HFFc6 (cell line): Measurements from ENCODE around the gene CCR5. TPM values are rescaled to one million over a fixed set of nuclear protein-coding genes. Genes with fewer than 3 reads are reported as not detected.

Experiments used
- DNase-seq: peaks from one replicate; pipeline ENCODE4 v3.0.0-alpha.2; 2018
- H3K27ac Mint-ChIP-seq: 2 replicates; pipeline ENCODE4 v1.8.0; 2020; ENCODE audit warnings: mild to moderate bottlenecking, mixed read lengths
- H3K27me3 Mint-ChIP-seq: 2 replicates; pipeline ENCODE4 v1.8.0; 2021; ENCODE audit warnings: mild to moderate bottlenecking, moderate library complexity, mixed read lengths; ENCODE audit not compliant: insufficient read depth
- H3K36me3 Mint-ChIP-seq: 2 replicates; pipeline ENCODE4 v1.8.0; 2021; ENCODE audit warnings: low read depth, mixed read lengths
- H3K4me1 Mint-ChIP-seq: 2 replicates; pipeline ENCODE4 v1.8.0; 2020; ENCODE audit warnings: low read depth, mixed read lengths
- H3K4me3 Mint-ChIP-seq: 2 replicates; pipeline ENCODE4 v1.8.0; 2020; ENCODE audit warnings: mild to moderate bottlenecking, moderate library complexity, mixed read lengths
- H3K9me3 Mint-ChIP-seq: 2 replicates; pipeline ENCODE4 v1.8.0; 2020; ENCODE audit warnings: mild to moderate bottlenecking, mixed read lengths
- CTCF ChIP-seq: fragments of 200-600 bp; sonication (generic); IDR thresholded peaks from 2 replicates; pipeline ENCODE4 v1.5.0; 2021; ENCODE audit warnings: antibody characterized with exemption, mild to moderate bottlenecking
- total RNA-seq, 6 experiments: library from RNA; stranded (reverse); fragmentation: NEBNext Ultra II Directional; extraction: Animal tissue kit (Norgen Biotek cat#: 25700); gene quantifications; 2 replicates in 1 of 6; 3 replicates in 5 of 6; pipeline ENCODE4 v1.2.3, GENCODE V29; 2021

Gene CCR5
- total RNA-seq, 6 experiments from 2014 or later, result not detected

- Mint-ChIP-seq H3K27ac (no peak overlapping the region), H3K36me3 (no peaks in the 10 kb centered on the region), H3K4me1 (peaks cover 6% of the 10 kb centered on the region; the same call in 1 of the 2 replicates), H3K4me3 (no peak overlapping the region), H3K27me3 (peaks cover 24% of the 10 kb centered on the region), H3K9me3 (no peaks in the 10 kb centered on the region)
- DNase-seq, result no peak
- no peak for TF ChIP-seq CTCF
Measured at GRCh38 chr3:46416125-46416810, 45.5 kb downstream of the CCR5 start.

DNA sequence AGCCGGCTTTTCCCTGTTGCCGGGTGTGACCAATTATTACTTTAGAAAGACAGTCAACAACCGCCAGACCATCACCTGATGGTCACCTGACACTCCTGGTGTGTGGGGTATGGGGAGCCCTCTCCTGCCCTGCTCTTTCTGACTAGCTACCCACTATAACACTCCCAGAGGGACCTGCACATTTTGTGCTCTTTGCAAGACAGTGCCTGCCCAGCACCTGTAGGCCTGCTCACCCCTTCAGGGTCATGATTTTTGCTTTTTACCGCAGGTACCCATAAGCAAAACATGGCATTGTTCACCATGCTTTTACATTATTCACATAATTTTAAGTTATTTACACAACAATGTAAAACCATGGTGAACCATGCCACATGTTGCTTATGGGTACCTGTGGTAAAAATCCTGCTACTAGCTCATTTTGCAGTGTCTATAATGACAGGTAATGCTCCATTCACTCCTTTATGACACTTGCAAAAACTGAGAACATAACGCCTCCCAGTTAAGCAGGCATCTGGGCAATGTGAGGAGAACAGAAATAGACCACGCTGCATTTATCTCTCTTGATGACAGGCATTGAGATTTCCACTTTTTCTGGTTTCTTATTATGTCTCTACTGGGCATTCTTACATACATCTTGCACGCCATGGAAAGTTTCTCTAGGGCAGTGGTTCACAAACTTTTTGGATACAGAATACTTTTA, 46.2 kb downstream of the CCR5 start:
- no peak for TF ChIP-seq CTCF
- Mint-ChIP-seq H3K9me3 (no peaks in the 10 kb centered on the region), H3K27ac (no peak overlapping the region), H3K4me3 (no peak overlapping the region), H3K4me1 (peaks cover 6% of the 10 kb centered on the region; the same call in 1 of the 2 replicates), H3K36me3 (no peaks in the 10 kb centered on the region), H3K27me3 (peaks cover 24% of the 10 kb centered on the region)
- no peak for DNase-seq

- DNase-seq, result no peak
- no peak for TF ChIP-seq CTCF
- H3K27me3 Mint-ChIP-seq, result peaks cover 28% of the 10 kb centered on the region
- H3K27ac Mint-ChIP-seq, result no peak overlapping the region
- no peaks in the 10 kb centered on the region for H3K36me3 Mint-ChIP-seq
- no peaks in the 10 kb centered on the region for H3K4me1 Mint-ChIP-seq
- no peaks in the 10 kb centered on the region for H3K9me3 Mint-ChIP-seq
- no peak overlapping the region for H3K4me3 Mint-ChIP-seq
Measured at GRCh38 chr3:46417841-46418611, 47.3 kb downstream of the CCR5 start.

DNA sequence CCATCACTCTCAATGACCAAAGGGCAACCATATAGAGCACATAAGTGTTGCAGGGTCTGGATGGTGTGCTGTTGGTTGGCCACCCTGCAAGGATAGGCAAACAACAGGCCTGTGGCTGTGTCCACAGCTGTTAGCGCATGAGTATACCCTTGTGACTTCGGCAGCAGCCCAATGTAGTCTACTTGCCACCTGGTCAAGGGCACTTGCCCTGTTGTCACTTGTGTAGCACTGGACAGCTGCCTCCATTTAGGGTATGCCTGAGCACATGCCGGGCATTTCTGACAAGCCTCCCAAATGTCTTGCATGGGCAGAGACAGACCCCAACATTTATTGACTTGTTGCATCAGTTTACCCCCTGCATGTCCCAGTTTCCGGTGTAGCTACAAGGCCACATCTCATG, 49.1 kb downstream of the CCR5 start:
- TF ChIP-seq CTCF, result no peak
- Mint-ChIP-seq H3K4me3 (no peak overlapping the region), H3K27ac (no peak overlapping the region), H3K9me3 (no peaks in the 10 kb centered on the region), H3K36me3 (no peaks in the 10 kb centered on the region), H3K4me1 (no peaks in the 10 kb centered on the region), H3K27me3 (peaks cover 26% of the 10 kb centered on the region)
- DNase-seq, result no peak

DNA sequence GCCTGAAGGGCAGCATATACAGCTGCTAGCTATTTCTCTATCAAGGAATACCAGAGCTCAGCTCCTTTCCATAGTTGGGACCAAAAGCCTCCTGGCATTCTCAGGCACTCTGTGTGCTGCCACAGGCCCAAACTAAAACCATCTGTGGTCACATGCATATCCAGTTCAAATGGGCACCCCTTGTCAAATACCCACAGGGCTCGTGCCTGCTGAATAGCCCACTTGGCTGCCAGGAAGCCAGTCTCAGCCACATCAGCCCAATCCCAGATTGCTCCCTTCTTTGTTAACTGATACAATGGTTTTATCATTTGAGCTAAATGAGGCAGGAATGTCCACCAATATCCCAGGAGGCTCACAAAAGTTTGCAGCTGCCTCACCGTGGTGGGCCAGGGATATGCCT, 50.2 kb downstream of the CCR5 start:
- H3K27ac Mint-ChIP-seq, result no peak overlapping the region
- H3K4me3 Mint-ChIP-seq, result no peak overlapping the region
- TF ChIP-seq CTCF, result no peak
- no peaks in the 10 kb centered on the region for H3K9me3 Mint-ChIP-seq
- peaks cover 2% of the 10 kb centered on the region for H3K4me1 Mint-ChIP-seq
- no peaks in the 10 kb centered on the region for H3K36me3 Mint-ChIP-seq
- H3K27me3 Mint-ChIP-seq, result peaks cover 19% of the 10 kb centered on the region
- no peak for DNase-seq
